K562 (cell line): ENCODE results near the gene TBP. TPM values are rescaled to one million over a fixed set of nuclear protein-coding genes. Genes with fewer than 3 reads are reported as not detected.

Source experiments
- E2F6 ChIP-seq, 2 experiments: IDR thresholded peaks; 2 replicates each; pipeline ENCODE4 v1.6.1; 2011; ENCODE audit warnings: borderline replicate concordance in 1 of 2, control low read depth in 1 of 2, low read depth in 1 of 2, low read length in 1 of 2, mild to moderate bottlenecking in 1 of 2, mixed read lengths in 1 of 2, moderate library complexity in 1 of 2; ENCODE audit not compliant: insufficient read depth in 1 of 2, insufficient read length in 1 of 2, poor library complexity in 1 of 2, severe bottlenecking in 1 of 2; ENCODE audit errors: extremely low read depth in 1 of 2
- TBL1XR1 ChIP-seq, 2 experiments: IDR thresholded peaks; 2 replicates each; pipeline ENCODE4 v1.6.1; 2012; ENCODE audit warnings: improper control_type of control experiment in 2 of 2, low read length in 2 of 2, mild to moderate bottlenecking in 1 of 2
- TOE1 ChIP-seq, 2 experiments: fragments of 450-650 bp in 1 of 2; sonication (generic) in 1 of 2; formaldehyde crosslinking in 1 of 2; IDR thresholded peaks; 2 replicates each; pipeline versions ENCODE4 v1.7.1 to v1.8.0; 2016 to 2022; ENCODE audit warnings: borderline replicate concordance in 2 of 2, mild to moderate bottlenecking in 2 of 2, antibody characterized with exemption in 1 of 2, inconsistent platforms in 1 of 2, low read depth in 1 of 2, missing genetic modification reagents in 1 of 2, moderate library complexity in 1 of 2
- YY1 ChIP-seq, 3 experiments: IDR thresholded peaks; 2 replicates each; pipeline ENCODE4 v1.6.1; 2011; ENCODE audit warnings: low read length in 2 of 3, mild to moderate bottlenecking in 2 of 3, moderate library complexity in 2 of 3, borderline replicate concordance in 1 of 3, control low read depth in 1 of 3, low read depth in 1 of 3; ENCODE audit not compliant: insufficient read depth in 3 of 3, insufficient replicate concordance in 2 of 3, control insufficient read depth in 1 of 3, insufficient read length in 1 of 3; ENCODE audit errors: extremely low read depth in 1 of 3
- ZNF316 ChIP-seq: fragments of 450-650 bp; IDR thresholded peaks from 2 replicates; pipeline ENCODE4 v1.6.1; 2016
- ZNF551 ChIP-seq: fragments of 250-450 bp; sonication (Bioruptor Pico); IDR thresholded peaks from 2 replicates; pipeline ENCODE4 v1.5.0; 2021; ENCODE audit warnings: mild to moderate bottlenecking, moderate library complexity
- ZNF699 ChIP-seq: fragments of 250-450 bp; sonication (Bioruptor Pico); IDR thresholded peaks from 2 replicates; pipeline ENCODE4 v1.8.0; 2021; ENCODE audit warnings: mild to moderate bottlenecking, moderate library complexity; ENCODE audit not compliant: insufficient replicate concordance
- polyA plus RNA-seq, 8 experiments: library from polyadenylated mRNA; depleted of rRNA in 4 of 8; stranded (reverse) in 5 of 8; unstranded in 3 of 8; fragments of >200 nt; fragmentation: Nextera tagmentation in 2 of 8; fragmentation: Illumina TruSeq in 1 of 8; extraction: Ambion mirVana in 2 of 8; extraction: Trizol in 1 of 8; gene quantifications; 2 replicates each; pipeline versions ENCODE4 v1.2.1 to v1.2.3, GENCODE V29; 2011 to 2014; ENCODE audit warnings: inconsistent platforms in 1 of 8, missing spikeins in 1 of 8
- total RNA-seq, 7 experiments: library from RNA; depleted of rRNA in 6 of 7; stranded (reverse); fragments of >200 nt in 6 of 7; fragmentation: Illumina TruSeq in 2 of 7; extraction: Trizol in 2 of 7; gene quantifications; 2 replicates each; pipeline versions ENCODE4 v1.2.1 to v1.2.3, GENCODE V29; 2011 to 2021; ENCODE audit warnings: low replicate concordance in 1 of 7
- TF ChIP-seq, protein P1 (sequence below): fragments of 450-650 bp; IDR thresholded peaks from one replicate; pipeline ENCODE4 v1.6.1; 2018; ENCODE audit warnings: mild to moderate bottlenecking, moderate library complexity; ENCODE audit not compliant: partially characterized antibody
- TF ChIP-seq, protein P2 (sequence below): fragments of 450-650 bp; IDR thresholded peaks from 2 replicates; pipeline ENCODE4 v1.6.1; 2016; ENCODE audit warnings: mild to moderate bottlenecking, moderate library complexity

The TBP gene
- total and polyA plus RNA-seq, 9 of the 15 experiments (the other 6 are each of a cell fraction or from before 2014, with no cell fraction given): 28.5 to 86.1 (median 39.5) TPM

- TF ChIP-seq, protein P1, sequence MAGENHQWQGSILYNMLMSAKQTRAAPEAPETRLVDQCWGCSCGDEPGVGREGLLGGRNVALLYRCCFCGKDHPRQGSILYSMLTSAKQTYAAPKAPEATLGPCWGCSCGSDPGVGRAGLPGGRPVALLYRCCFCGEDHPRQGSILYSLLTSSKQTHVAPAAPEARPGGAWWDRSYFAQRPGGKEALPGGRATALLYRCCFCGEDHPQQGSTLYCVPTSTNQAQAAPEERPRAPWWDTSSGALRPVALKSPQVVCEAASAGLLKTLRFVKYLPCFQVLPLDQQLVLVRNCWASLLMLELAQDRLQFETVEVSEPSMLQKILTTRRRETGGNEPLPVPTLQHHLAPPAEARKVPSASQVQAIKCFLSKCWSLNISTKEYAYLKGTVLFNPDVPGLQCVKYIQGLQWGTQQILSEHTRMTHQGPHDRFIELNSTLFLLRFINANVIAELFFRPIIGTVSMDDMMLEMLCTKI: no peak
- TF ChIP-seq, protein P2, sequence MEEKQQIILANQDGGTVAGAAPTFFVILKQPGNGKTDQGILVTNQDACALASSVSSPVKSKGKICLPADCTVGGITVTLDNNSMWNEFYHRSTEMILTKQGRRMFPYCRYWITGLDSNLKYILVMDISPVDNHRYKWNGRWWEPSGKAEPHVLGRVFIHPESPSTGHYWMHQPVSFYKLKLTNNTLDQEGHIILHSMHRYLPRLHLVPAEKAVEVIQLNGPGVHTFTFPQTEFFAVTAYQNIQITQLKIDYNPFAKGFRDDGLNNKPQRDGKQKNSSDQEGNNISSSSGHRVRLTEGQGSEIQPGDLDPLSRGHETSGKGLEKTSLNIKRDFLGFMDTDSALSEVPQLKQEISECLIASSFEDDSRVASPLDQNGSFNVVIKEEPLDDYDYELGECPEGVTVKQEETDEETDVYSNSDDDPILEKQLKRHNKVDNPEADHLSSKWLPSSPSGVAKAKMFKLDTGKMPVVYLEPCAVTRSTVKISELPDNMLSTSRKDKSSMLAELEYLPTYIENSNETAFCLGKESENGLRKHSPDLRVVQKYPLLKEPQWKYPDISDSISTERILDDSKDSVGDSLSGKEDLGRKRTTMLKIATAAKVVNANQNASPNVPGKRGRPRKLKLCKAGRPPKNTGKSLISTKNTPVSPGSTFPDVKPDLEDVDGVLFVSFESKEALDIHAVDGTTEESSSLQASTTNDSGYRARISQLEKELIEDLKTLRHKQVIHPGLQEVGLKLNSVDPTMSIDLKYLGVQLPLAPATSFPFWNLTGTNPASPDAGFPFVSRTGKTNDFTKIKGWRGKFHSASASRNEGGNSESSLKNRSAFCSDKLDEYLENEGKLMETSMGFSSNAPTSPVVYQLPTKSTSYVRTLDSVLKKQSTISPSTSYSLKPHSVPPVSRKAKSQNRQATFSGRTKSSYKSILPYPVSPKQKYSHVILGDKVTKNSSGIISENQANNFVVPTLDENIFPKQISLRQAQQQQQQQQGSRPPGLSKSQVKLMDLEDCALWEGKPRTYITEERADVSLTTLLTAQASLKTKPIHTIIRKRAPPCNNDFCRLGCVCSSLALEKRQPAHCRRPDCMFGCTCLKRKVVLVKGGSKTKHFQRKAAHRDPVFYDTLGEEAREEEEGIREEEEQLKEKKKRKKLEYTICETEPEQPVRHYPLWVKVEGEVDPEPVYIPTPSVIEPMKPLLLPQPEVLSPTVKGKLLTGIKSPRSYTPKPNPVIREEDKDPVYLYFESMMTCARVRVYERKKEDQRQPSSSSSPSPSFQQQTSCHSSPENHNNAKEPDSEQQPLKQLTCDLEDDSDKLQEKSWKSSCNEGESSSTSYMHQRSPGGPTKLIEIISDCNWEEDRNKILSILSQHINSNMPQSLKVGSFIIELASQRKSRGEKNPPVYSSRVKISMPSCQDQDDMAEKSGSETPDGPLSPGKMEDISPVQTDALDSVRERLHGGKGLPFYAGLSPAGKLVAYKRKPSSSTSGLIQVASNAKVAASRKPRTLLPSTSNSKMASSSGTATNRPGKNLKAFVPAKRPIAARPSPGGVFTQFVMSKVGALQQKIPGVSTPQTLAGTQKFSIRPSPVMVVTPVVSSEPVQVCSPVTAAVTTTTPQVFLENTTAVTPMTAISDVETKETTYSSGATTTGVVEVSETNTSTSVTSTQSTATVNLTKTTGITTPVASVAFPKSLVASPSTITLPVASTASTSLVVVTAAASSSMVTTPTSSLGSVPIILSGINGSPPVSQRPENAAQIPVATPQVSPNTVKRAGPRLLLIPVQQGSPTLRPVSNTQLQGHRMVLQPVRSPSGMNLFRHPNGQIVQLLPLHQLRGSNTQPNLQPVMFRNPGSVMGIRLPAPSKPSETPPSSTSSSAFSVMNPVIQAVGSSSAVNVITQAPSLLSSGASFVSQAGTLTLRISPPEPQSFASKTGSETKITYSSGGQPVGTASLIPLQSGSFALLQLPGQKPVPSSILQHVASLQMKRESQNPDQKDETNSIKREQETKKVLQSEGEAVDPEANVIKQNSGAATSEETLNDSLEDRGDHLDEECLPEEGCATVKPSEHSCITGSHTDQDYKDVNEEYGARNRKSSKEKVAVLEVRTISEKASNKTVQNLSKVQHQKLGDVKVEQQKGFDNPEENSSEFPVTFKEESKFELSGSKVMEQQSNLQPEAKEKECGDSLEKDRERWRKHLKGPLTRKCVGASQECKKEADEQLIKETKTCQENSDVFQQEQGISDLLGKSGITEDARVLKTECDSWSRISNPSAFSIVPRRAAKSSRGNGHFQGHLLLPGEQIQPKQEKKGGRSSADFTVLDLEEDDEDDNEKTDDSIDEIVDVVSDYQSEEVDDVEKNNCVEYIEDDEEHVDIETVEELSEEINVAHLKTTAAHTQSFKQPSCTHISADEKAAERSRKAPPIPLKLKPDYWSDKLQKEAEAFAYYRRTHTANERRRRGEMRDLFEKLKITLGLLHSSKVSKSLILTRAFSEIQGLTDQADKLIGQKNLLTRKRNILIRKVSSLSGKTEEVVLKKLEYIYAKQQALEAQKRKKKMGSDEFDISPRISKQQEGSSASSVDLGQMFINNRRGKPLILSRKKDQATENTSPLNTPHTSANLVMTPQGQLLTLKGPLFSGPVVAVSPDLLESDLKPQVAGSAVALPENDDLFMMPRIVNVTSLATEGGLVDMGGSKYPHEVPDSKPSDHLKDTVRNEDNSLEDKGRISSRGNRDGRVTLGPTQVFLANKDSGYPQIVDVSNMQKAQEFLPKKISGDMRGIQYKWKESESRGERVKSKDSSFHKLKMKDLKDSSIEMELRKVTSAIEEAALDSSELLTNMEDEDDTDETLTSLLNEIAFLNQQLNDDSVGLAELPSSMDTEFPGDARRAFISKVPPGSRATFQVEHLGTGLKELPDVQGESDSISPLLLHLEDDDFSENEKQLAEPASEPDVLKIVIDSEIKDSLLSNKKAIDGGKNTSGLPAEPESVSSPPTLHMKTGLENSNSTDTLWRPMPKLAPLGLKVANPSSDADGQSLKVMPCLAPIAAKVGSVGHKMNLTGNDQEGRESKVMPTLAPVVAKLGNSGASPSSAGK: no peak
- TF ChIP-seq E2F6 (IDR thresholded peaks at IDR 0.05; ENCODE audit: borderline replicate concordance in 1 of 2, extremely low read depth in 1 of 2, insufficient read depth in 1 of 2, insufficient read length in 1 of 2, low read depth in 1 of 2, low read length in 1 of 2, poor library complexity in 1 of 2, severe bottlenecking in 1 of 2): peak in 1 of 2 experiments; percentile 25
- peak; percentile 92 for TF ChIP-seq ZNF316
- TF ChIP-seq TBL1XR1 (IDR thresholded peaks at IDR 0.05; ENCODE audit: low read length in 2 of 2): peak in 1 of 2 experiments; percentile 83; a peak in 2 of 4 replicates
- no peak for TF ChIP-seq ZNF699 (CRISPR knock-in tag)
- peak; percentile 66 to 95 (median 91) for TF ChIP-seq YY1 (IDR thresholded peaks at IDR 0.05; ENCODE audit: borderline replicate concordance in 1 of 3, control insufficient read depth in 1 of 3, extremely low read depth in 1 of 3, insufficient read depth in 3 of 3, insufficient read length in 1 of 3, insufficient replicate concordance in 2 of 3, low read depth in 1 of 3, low read length in 2 of 3)
- TF ChIP-seq TOE1 (IDR thresholded peaks at IDR 0.05; ENCODE audit: borderline replicate concordance): peak; percentile 73
- TF ChIP-seq TOE1 (CRISPR knock-in tag; IDR thresholded peaks at IDR 0.05; ENCODE audit: borderline replicate concordance, low read depth): no peak
- TF ChIP-seq ZNF551 (CRISPR knock-in tag): no peak
Observed at GRCh38 chr6:170552765-170553533, 1.2 kb upstream of the TBP start, which contains the start of gene PSMB1 (continued).
